Measurements from ENCODE around the gene ADAMTSL3.

ADAMTSL3 gene

GRCh38 chr15:83695901-83696425, 42.0 kb downstream of the ADAMTSL3 start:
- no peaks in the 10 kb centered on the region for H3K36me3 ChIP-seq (ENCODE audit: insufficient read depth)
- TF ChIP-seq CTCF (conservative IDR thresholded peaks at IDR 0.05; ENCODE audit: low read depth, low read length) = no peak
- H3K79me2 ChIP-seq (ENCODE audit: insufficient read depth, low read depth) = no peaks in the 10 kb centered on the region
- H3K9ac ChIP-seq = no peak overlapping the region
- H3K4me3 ChIP-seq (IDR thresholded peaks at IDR 0.05; ENCODE audit: insufficient read depth, low read depth, low read length) = no peak overlapping the region
- no peaks in the 10 kb centered on the region for H4K20me1 ChIP-seq (ENCODE audit: insufficient read depth)
- H3K4me2 ChIP-seq = no peak overlapping the region
- no peak overlapping the region for H3K27ac ChIP-seq
- H2AFZ ChIP-seq (ENCODE audit: low read depth) = no peak overlapping the region
- H3K27me3 ChIP-seq (ENCODE audit: insufficient read depth, low read depth) = no peaks in the 10 kb centered on the region
- H3K4me1 ChIP-seq (ENCODE audit: low read depth, poor library complexity, severe bottlenecking) = no peaks in the 10 kb centered on the region

DNA sequence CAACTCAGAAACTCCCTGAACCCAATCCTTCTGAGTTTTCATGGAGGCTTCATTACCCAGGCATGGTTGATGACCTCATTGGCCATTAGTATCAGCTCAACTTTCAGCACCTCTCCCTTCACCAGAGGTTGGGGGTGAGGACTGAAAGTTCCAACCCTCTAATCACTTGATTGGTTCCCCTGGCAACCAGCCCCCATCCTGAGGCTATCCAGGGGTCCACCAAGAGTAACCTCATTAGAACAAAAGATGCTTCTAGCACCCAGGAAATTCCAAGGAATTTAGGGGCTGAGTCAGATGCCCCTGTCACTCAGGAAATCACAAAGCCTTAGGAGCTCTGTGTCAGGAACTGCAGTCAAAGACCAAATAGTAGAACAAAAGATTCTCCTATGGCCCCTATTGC, 43.8 kb downstream of the ADAMTSL3 start:
- Histone ChIP-seq H3K4me1 (ENCODE audit: low read depth, poor library complexity, severe bottlenecking) (no peaks in the 10 kb centered on the region), H3K27me3 (ENCODE audit: insufficient read depth, low read depth) (no peaks in the 10 kb centered on the region), H3K4me2 (no peak overlapping the region), H3K27ac (no peak overlapping the region), H4K20me1 (ENCODE audit: insufficient read depth) (no peaks in the 10 kb centered on the region), H3K4me3 (IDR thresholded peaks at IDR 0.05; ENCODE audit: insufficient read depth, low read depth, low read length) (no peak overlapping the region), H3K9ac (no peak overlapping the region), H3K36me3 (ENCODE audit: insufficient read depth) (no peaks in the 10 kb centered on the region), H3K79me2 (ENCODE audit: insufficient read depth, low read depth) (no peaks in the 10 kb centered on the region), H2AFZ (ENCODE audit: low read depth) (no peak overlapping the region)
- TF ChIP-seq CTCF (conservative IDR thresholded peaks at IDR 0.05; ENCODE audit: low read depth, low read length) = no peak

GRCh38 chr15:83698294-83698693, 44.4 kb downstream of the ADAMTSL3 start:
- H3K4me3 ChIP-seq (IDR thresholded peaks at IDR 0.05; ENCODE audit: insufficient read depth, low read depth, low read length) = no peak overlapping the region
- TF ChIP-seq CTCF (conservative IDR thresholded peaks at IDR 0.05; ENCODE audit: low read depth, low read length) = no peak
- H4K20me1 ChIP-seq (ENCODE audit: insufficient read depth) = no peaks in the 10 kb centered on the region
- no peak overlapping the region for H3K4me2 ChIP-seq
- H2AFZ ChIP-seq (ENCODE audit: low read depth) = no peak overlapping the region
- no peak overlapping the region for H3K9ac ChIP-seq
- no peaks in the 10 kb centered on the region for H3K27me3 ChIP-seq (ENCODE audit: insufficient read depth, low read depth)
- no peaks in the 10 kb centered on the region for H3K79me2 ChIP-seq (ENCODE audit: insufficient read depth, low read depth)
- no peak overlapping the region for H3K27ac ChIP-seq
- H3K4me1 ChIP-seq (ENCODE audit: low read depth, poor library complexity, severe bottlenecking) = no peaks in the 10 kb centered on the region
- no peaks in the 10 kb centered on the region for H3K36me3 ChIP-seq (ENCODE audit: insufficient read depth)

DNA sequence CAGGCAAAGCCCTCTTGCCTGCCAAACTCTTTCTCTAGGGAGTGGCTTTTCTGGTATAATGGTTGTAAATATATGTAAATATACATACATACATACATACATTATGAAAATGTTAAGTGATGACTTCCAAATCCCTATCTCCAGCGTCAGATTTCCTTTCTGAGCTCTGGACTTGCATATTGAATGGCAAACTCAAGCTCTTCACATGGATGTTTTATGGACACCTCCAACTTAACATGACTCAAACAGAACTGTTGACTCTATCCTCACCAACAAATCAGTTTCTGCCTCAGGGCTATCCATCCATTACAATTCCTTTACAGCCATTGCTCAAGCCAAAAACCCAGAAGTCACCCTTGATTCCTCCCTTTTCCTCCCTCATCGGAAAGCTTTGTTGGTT, 45.1 kb downstream of the ADAMTSL3 start:
- no peak for TF ChIP-seq CTCF (conservative IDR thresholded peaks at IDR 0.05; ENCODE audit: low read depth, low read length)
- no peak overlapping the region for H3K27ac ChIP-seq
- no peak overlapping the region for H3K4me3 ChIP-seq (IDR thresholded peaks at IDR 0.05; ENCODE audit: insufficient read depth, low read depth, low read length)
- H3K9ac ChIP-seq = no peak overlapping the region
- H3K36me3 ChIP-seq (ENCODE audit: insufficient read depth) = no peaks in the 10 kb centered on the region
- no peak overlapping the region for H2AFZ ChIP-seq (ENCODE audit: low read depth)
- no peak overlapping the region for H3K4me2 ChIP-seq
- no peaks in the 10 kb centered on the region for H3K4me1 ChIP-seq (ENCODE audit: low read depth, poor library complexity, severe bottlenecking)
- no peaks in the 10 kb centered on the region for H3K79me2 ChIP-seq (ENCODE audit: insufficient read depth, low read depth)
- no peaks in the 10 kb centered on the region for H3K27me3 ChIP-seq (ENCODE audit: insufficient read depth, low read depth)
- no peaks in the 10 kb centered on the region for H4K20me1 ChIP-seq (ENCODE audit: insufficient read depth)

All from KMS-11 (cell line).